ENCODE results near the gene LZTS2.
"Not testable (repeated sequence)": the region's sequence is repeated elsewhere in the genome, so short reads cannot be mapped to it uniquely, and the experiment has no call there.

DNA sequence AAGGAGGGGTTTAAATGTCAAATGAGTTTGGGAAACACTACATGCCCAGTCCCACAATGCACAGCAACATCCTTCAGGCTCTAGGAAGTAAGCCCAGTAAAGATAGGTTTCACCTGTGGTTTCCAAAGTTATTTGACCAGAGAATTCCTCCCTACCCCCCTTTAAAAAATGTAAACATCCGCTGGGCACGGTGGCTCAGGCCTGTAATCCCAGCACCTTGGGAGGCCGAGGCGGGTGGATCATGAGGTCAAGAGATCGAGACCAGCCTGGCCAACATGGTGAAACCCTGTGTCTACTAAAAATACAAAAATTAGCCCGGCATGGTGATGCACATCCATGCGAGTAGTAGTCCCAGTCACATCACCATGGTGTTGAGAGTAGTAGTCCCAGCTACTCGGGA, 24.2 kb upstream of the LZTS2 start:
- TF ChIP-seq CTCF (conservative IDR thresholded peaks at IDR 0.05; ENCODE audit: low read depth, low read length); EZH2phosphoT487 (IDR thresholded peaks at IDR 0.05; ENCODE audit: borderline replicate concordance, low read length): not testable (repeated sequence)

Measured in PC-3 (cell line).